WI38 (cell line): ENCODE data around the gene FOXN3.
A peak's percentile ranks its signal among the peaks of the same experiment; 100 is the strongest.

ENCODE experiments used
- H3K4me3 ChIP-seq: 2 replicates; pipeline ENCODE4 v1.5.1; 2011; ENCODE audit warnings: low read depth, mild to moderate bottlenecking, control low read depth, low read length
- TF ChIP-seq, protein P1 (sequence below): IDR thresholded peaks from 2 replicates; pipeline ENCODE4 v1.5.1; 2012; ENCODE audit warnings: low read depth, mild to moderate bottlenecking, control low read depth, low read length

FOXN3 gene

DNA sequence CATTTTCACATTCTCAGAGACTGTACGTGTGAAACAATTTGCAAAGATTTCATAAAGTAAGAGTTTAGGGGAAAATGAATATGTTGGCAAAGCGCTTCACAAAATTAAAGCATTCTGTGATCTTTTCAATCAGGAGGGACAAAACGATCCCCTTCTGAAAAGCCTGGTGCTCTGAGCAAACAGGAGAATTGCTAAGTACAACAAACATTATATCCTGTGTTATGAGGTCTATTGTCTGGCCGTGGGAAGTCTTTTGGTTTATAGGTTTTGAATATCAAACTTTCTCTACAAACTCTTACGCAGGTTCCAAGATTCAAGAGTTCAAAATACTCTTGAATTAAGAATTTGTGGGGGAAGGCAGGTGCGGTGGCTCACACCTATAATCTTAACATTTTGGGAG, 7.2 kb upstream of the FOXN3 start:
- no peak overlapping the region for H3K4me3 ChIP-seq
- TF ChIP-seq, protein P1, sequence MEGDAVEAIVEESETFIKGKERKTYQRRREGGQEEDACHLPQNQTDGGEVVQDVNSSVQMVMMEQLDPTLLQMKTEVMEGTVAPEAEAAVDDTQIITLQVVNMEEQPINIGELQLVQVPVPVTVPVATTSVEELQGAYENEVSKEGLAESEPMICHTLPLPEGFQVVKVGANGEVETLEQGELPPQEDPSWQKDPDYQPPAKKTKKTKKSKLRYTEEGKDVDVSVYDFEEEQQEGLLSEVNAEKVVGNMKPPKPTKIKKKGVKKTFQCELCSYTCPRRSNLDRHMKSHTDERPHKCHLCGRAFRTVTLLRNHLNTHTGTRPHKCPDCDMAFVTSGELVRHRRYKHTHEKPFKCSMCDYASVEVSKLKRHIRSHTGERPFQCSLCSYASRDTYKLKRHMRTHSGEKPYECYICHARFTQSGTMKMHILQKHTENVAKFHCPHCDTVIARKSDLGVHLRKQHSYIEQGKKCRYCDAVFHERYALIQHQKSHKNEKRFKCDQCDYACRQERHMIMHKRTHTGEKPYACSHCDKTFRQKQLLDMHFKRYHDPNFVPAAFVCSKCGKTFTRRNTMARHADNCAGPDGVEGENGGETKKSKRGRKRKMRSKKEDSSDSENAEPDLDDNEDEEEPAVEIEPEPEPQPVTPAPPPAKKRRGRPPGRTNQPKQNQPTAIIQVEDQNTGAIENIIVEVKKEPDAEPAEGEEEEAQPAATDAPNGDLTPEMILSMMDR: no peak

DNA sequence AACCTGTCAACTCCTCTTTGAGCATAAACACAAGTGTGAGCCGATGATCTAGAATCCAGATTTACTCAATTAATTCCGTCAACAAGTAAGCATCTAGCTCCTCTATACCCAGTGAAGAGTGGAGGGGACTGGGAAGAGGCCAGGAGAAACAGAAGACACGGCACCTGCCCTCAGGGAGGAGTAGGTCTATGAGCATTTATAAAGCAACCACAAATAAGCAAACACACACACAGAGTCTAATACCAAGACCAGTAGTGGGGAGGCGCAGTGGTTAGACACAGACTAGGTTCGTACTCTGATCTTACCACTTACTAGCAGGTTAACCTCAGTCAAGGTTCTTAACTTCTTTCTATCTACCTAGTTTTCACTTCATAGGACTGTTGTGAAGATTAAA, 5.9 kb upstream of the FOXN3 start:
- TF ChIP-seq, protein P1: no peak
- no peak overlapping the region for H3K4me3 ChIP-seq

DNA sequence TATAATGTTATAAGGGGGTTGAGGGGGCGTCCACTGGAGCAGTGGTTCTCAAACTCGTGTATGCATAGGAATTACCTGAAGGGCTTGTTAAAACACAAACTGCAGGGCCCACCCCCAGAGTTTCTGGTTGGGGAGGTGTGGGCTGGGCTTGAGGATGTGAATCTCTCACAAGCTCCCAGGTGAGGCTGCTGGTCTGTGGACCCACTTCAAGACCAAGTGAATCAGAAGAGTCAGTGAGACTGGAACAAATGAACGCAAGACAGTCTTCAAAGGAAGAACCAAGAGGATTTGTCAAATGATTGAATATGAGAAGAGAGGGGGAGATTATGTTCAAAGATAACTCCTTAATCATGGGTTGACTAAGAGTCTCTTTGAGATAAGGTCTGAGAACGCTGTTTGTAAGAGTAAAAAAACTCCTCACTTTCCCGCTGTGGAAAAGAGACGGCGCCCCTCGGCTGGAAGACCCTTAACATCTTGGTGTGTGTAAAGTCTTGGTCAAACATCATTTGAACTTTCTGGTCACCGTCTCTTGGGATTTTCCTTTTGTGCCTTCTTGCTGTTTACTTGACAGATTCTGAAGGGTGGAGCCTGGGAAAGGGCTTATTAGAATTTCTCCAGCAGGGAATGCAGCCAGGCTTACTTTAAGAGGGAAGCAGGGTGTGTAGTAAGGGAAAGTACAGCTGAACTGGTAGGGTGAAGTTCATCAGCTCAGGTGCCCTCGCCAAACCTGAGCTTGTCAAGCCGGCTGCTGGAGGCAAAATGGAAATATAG, 5.3 kb upstream of the FOXN3 start:
- H3K4me3 ChIP-seq: no peak overlapping the region
- TF ChIP-seq, protein P1: no peak

DNA sequence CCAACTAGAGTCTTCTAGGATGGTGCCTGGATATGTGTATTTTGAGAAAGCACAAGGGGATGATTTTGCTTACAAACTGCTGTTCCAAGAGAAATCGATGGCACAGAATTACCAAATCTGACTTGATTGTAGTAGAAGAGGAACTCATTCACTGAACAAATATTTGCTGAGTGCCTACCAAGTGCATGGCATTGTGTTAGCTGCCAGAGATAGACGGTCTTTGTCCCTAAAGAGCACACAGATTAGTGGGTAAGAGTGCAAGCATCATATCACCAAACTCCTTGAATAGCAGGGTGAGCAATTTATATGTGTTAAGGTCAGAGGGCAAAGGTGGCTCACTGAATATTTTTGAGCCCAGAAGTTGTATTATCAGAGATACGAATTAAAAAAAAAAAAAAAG, 3.5 kb upstream of the FOXN3 start:
- H3K4me3 ChIP-seq: no peak overlapping the region
- TF ChIP-seq, protein P1: no peak

DNA sequence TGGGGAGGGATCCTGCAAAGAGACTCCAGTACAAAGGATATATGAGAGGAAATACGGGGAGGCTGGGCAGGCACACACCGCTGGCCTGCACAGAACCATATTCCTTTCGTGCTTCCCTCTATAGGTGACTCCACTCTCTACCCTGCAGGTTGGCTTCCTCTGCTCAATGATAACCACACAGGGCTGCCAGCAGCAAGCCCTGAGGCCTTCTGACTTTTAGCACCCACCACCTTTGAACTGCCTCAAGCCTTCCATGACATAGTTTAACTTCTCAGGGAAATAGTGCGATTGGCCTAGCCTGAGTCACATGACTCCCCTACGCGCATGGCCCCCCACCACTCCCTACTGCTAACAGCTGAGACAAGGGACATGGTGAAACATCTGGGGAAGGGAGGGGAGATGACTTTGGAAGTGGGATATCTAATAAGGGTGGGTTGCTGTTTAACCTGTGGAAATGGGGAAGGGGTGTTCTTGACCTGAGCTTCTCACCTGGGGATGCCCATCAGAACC, 3.0 kb upstream of the FOXN3 start:
- TF ChIP-seq, protein P1: no peak
- H3K4me3 ChIP-seq: no peak overlapping the region

DNA sequence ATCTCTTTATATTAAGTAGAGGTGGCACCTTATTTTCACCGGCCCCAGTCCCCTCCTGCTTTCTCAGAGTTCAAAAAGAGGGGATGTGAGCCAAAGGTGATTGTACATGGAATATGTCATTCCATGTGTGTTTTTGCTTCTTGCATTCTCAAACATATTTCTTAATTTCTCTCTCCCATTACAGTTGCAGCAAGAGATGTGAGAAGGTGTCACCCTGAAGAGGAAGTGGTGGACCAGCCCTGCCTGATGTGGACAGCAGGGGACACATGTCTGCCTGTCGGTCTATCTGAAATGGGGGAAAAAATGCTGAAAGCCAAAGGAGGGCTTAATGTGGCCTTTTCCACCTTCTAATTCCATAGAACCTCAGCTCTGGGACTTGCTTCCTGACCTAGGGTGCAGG, 1.9 kb upstream of the FOXN3 start:
- TF ChIP-seq, protein P1: no peak

DNA sequence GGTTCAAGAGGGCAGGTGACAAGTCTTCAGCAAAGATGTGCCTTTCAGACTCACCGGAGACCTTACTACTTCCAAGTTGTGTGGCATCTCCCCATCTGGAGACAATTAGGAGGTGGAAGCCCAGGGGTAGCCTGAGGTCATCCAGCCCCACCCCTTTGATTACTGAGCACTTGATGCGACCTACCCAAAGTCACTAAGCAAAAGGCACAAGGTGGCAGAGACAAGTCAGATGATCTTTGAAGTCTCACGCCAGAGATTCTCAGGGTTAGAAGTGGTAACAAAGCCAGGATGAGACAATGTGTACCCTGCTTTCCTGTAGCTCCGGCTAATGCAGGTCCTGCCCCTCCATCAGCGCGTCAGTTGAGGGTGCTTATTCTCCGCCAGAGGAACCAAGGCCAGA, 1.4 kb upstream of the FOXN3 start:
- TF ChIP-seq, protein P1: no peak
- peak overlapping the region; percentile 63; the same call in 1 of the 2 replicates for H3K4me3 ChIP-seq

More for the DNA sequence above, 1.9 kb upstream of the FOXN3 start:
- H3K4me3 ChIP-seq: no peak overlapping the region
